ENCODE results near the gene ADGRA1.
"Not testable (repeated sequence)": the region's sequence is repeated elsewhere in the genome, so short reads cannot be mapped to it uniquely, and the experiment has no call there.

The ADGRA1 gene, protein sequence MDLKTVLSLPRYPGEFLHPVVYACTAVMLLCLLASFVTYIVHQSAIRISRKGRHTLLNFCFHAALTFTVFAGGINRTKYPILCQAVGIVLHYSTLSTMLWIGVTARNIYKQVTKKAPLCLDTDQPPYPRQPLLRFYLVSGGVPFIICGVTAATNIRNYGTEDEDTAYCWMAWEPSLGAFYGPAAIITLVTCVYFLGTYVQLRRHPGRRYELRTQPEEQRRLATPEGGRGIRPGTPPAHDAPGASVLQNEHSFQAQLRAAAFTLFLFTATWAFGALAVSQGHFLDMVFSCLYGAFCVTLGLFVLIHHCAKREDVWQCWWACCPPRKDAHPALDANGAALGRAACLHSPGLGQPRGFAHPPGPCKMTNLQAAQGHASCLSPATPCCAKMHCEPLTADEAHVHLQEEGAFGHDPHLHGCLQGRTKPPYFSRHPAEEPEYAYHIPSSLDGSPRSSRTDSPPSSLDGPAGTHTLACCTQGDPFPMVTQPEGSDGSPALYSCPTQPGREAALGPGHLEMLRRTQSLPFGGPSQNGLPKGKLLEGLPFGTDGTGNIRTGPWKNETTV

DNA sequence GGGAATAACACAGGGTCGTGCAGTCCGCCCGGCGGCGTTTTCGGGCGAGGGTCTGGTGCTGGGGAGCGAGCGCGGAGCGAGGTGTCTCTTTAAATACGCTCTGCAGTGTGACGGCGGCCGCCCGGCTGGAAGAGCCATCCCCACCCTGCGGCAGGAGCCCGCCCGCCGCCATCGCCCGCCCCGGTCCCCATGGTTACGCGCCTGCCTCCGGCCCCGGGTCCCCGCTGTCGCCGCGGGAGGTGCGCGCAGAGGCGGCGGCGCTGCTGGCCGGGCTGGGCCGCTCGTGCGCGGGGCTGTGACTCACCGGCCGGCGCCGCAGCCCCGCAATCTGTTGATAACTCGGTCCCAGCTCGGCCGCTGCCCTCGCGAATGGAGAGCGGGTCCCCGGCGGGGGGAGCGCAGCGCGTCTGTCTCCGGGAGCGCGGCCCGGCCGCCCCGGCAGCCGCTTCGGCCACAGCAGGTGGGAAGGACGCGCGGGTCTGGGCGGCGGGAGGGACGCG is at the start of gene ADGRA1:
ADGRA1 (plus strand) TSS at position 246 of the 500 bp plus-strand sequence. CDS start 986 bp downstream, outside the sequence.
- DNase-seq (ENCODE audit: low read depth) = no peak

DNA sequence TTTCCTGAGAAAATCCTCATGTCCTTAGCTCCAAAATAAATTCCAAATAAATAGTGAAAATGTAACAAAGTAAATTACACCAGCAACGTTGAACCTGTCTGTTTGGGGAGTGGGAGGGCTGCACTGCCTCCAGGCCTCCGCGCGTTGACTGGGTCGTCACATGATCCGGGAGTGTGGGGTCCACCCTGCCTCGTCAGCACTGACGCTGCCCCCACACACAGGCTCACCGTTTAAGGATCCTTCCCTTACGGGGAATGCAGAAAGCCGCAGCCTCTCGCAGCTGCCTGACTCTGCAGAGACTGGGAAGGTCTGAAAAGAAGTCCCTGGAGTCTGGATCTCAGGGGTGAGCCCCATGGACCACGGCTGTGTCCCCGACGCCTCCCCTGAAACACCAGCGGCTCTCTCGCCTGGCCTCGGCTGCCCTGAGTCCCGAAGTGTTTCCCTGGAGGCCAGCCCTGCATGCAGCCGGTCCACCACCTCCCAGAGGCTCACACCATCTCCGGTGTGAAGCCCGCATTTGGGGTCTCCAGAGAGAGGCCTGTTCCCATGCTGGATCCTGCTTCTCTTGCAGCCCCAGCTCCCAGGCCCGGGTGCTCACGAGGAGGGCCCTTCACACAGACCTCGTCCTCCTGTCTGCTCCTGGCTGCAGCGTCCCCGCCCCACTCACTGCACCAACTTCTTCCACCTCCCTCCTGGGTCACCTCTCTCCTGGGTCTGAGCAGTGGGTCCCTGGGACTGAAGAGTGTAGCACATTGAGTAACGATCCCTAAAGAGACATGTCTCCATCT is 49.5 kb upstream of the ADGRA1 start:
- DNase-seq (ENCODE audit: low read depth) = no peak

DNA sequence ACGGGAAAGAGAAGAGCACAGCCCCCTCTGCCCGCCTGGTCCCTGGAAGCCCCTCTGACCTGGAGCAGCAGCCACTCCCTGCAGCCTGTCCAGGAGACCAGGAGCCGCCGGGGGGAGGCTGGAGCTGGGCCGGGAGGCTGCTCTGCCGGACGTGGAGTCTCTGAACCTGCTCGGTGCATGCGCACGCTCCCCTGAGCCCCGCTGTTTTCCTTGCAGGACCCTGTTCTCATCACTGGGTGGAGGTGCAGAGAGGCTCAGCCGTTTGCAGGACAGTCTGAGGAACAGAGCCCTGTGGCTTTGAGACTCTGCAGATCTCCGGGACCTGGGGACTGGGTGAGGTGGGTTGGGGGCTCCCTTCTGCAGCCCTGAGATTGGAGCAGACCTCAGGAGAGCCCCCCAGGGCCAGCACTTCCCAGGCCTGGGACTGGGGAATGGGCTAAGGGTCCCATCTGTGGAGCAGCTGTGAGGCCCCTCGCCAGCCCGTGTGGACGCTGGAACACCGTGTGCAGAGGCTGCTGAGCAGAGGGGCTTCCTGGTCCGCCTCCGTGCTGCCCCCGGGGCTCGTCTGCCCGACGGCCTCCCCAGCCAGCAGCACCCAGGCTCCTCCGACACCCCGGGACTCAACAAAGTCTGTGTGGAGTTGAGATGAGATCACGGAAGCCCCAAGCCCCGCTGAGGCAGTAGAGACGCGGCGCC is 48.5 kb upstream of the ADGRA1 start:
- DNase-seq (ENCODE audit: low read depth) = no peak

DNA sequence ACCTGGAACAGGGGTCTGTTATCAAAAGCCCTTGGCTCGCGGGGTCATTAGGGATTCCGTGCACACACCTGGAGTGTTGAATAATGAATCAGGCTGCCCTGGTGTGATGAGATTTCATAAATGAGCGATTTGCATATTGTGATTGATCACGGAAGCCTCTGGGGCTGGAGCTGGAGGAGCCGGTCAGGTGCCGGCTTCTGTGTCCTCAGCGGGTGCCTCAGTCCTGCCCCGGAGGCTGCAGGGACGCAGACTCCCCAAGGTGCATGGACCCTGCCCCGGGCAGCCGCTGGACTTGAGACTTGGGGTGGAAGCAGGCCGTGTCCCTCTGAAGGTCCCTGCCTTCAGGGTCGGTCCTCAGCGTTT is 47.9 kb upstream of the ADGRA1 start:
- DNase-seq (ENCODE audit: low read depth) = no peak

DNA sequence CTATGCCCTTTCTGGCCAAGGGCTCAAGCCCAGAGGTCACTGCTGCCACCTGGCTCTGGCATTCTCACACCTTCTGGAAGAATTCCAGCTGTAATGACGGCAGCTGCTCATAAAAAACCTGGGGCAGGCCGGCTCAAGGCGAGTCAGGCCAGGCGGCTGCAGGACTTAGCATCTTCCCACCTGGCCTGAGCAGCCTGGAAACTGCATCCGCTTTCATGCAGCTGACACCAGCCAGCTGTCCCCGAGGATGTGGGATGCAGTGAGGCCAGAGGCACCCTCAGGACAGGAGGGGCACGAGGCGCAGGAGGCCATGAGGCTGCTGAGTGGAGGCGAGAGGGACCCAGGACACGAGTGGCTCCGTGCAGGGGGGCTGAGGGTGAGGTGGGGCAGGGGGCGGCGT is 47.5 kb upstream of the ADGRA1 start:
- DNase-seq (ENCODE audit: low read depth) = no peak

DNA sequence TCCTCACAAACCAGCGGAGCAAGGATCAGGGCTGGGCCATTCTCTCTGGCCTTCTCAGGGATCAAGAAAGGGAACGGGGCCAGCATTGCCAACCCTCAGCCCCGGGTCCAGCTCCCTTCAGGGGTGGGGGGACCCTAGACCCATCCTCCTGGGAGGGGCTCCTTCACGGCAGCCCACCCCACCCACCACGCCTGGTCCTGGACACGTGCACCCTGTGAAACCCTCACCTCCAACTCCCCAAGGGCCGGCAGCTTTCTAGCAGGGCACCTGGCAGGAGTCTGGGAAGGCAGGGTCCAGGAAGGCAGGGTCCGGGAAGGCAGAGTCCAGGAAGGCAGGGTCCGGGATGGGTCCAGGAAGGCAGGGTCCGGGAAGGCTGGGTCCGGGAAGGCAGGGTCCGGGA is 46.6 kb upstream of the ADGRA1 start:
- no peak for DNase-seq (ENCODE audit: low read depth)

DNA sequence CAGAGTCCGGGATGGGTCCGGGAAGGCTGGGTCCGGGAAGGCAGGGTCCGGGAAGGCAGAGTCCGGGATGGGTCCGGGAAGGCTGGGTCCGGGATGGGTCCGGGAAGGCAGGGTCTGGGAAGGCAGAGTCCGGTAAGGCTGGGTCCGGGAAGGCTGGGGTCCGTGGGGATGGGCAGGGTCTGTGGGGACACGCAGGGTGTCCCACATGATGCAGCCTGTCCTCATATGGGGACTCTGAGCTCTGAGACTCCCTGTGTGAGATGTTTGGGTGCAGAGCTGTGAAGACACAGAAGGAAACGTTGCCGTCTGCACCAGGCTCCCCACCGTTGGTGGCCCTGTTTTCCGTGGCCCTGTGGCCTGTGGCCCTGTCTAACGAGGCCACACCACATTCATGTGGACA is 45.7 kb upstream of the ADGRA1 start:
- no peak for DNase-seq (ENCODE audit: low read depth)

DNA sequence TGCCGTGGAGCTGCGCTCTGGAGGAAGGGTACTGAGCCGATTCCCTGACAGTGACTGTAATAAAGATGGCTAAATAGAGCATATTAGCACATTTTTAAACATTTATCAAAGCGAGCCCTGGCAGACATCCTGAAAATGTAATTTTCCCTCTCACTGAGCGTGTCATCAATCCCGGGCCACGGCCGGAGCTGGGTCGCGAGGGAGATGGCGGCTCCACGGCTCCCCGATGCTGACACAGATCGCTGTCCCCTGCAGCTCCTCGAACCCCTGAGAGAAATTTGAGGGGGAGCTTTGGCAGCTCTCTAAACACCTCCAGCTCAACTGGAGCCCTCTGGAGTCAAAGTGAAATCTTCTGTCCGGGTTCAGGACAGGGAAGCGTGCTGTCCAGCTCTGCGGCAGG is 44.9 kb upstream of the ADGRA1 start:
- no peak for DNase-seq (ENCODE audit: low read depth)

DNA sequence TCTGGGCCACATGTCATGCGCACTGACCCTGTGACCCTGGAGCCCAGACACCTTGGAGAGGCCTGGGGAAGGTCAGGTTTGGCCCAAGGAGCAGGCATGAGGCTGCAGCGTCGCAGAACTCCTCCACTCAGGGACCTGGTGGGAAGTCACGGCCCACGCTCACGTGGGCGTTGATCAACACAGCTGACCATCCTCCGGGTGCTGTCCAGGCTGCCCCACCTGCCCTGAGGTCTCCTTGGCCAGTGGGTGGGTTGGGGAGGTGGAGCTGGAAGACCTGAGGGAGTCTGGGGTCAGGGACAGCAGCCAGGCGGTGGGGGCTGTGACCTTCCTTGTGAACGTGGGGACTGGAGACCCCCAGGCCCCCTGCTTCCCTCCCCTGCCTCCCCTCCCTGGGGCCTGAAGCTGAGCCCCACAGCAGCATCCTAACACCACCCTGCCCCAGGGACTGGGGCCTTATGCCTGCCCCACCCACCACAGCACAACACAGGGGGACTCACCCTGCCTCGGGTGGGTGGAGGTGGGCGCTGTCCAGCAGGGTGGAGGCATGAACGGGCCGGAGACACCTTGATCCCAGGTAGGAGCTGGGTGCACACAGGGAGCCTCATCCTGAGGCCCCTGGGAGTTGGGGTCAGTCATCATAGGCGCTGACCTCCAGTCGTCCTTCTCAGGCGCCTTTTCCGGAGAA is 44.0 kb upstream of the ADGRA1 start:
- DNase-seq (ENCODE audit: low read depth) = no peak

DNA sequence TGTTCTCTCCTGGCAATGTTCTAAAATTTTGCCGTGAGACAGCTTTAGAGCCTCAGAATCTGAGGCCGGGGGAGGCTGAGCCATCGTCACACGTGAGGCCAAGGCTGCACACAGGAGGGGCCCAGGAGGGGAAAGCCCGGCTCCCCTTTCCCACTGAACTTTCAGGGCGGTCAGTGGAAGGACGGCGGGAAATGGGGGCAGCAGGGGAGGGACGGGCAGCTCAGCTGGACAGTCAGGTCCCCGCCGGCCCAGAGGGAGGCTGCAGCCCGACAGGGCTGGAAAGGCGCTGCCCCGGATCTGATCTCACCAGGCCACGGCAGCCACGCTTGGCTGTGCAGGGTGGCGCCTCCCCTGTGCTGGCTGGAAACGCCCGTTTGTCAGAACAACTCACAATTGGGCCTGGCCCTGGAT is 43.3 kb upstream of the ADGRA1 start:
- DNase-seq (ENCODE audit: low read depth) = no peak

DNA sequence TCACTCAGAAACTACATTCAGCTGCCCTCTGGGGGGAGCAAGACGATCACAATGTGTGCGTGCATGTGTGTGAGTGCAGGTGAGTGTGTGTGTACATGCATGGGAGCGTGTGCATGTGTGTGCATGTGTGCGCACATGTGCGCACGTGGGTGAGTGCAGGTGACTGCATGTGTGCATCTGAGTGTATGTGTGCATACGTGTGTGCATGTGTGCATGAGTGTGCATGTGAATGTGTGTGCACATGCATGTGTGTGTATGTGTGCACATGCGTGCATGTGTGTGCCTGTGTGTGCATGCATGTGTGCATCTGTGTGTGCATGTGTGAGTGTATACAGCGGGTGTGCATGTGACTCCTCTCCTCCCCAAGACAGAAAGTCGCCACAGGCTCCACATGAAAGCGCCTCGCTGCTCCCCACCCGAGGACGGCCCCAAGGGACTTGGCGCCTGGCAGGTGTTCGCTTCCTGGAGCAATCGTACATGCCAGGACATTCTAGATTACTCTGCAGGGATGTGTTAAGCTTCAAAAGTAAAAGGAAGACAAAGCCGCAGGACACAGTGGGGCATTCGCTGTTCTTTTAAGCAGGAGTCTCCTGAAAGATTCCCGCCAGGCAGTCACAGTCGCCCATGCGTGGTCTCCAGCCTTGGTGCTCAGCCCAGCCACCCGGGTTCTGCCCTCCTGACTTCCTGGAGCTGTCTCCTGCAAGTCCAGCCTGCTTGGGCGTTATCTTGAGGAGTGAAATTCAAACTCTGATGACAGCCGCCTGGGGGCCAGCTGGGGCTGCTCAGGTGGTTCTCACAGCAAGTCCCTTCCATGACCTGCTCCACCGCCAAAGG is 42.0 kb upstream of the ADGRA1 start:
- DNase-seq (ENCODE audit: low read depth) = no peak

DNA sequence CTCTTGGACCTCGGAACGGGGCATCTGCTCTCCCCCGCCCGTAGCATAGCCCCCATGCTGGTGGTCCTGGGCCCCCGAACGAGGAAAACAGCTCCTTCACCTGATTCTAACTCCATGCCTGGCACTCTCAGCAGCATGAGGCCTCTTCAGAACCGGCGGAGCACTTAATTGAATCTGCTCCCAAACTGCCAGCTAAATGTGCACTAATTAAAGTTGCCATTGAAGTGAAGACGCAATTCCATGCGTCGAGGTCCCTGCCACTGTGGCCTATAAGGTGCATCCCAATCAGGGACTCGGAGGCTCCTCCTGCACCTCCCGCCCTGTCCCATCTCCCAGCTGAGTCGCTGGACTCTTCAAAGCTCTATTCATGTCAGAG is 41.3 kb upstream of the ADGRA1 start:
- DNase-seq (ENCODE audit: low read depth) = no peak

DNA sequence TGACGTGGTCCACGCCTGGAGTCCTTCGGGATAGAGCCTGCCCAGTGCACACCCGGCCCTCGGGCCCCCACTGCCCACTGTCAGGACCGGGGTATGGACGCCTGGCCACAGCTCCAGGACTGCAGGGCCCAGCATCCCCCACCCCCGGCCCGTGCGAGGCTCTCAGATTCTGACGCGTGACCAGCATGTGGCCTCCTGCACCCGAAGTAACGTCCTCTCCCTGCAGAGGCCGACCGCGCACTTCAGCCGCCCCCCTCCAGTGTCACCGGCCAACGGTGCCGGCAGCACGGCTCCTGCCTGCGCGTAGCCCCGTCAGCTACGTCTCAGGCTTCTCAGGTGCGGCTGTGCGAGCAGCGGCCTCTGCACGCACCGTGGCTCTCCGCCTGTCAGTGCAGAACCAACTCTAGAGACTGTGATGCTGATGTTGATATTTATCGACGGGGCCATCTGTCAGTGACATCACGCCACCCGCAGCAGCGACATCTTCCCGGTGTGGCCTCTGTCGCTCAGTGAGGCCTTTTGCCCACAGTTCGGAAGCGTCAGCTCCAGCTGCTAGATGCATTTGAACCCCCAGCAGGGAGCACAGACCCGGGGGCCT is 40.1 kb upstream of the ADGRA1 start:
- no peak for DNase-seq (ENCODE audit: low read depth)

DNA sequence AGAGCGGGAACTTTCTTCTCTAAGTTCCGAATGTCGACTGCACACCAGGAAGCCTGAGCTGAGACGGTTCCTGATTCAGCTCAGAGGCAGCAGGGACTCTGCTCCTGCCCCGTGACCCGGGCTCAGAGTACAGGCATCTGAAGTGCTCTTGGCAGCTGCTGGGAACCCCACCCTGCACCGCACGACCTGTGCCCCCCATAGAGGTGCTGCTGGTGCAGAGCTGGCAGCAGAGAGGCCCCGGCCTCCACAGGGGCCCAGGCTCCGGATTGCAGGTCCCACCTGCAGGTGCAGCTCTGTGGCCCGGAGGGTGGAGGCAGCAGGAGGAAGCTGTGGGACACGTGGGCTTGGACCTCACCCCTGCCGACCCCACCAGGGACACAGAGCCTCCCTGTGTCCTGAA is 39.5 kb upstream of the ADGRA1 start:
- no peak for DNase-seq (ENCODE audit: low read depth)

DNA sequence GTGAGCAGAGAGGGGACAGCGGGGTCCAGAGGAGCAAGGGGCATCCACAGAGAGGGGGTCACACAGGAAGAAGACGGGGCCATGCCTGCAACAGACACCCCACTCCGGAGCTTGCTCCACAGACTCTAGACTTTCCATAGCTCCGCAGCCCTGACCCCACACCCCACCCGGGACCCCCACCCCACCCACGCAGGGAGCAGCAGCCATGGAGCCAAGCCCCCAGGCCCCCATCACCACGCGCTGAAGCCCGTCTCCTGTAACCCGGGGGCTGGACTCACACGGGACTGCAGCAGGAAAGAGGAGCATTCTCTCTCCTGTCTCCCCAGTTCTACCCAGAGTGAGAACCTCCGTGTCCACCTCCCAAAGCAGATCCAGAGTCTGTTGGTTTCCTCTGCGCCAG is 38.8 kb upstream of the ADGRA1 start:
- DNase-seq (ENCODE audit: low read depth) = no peak

DNA sequence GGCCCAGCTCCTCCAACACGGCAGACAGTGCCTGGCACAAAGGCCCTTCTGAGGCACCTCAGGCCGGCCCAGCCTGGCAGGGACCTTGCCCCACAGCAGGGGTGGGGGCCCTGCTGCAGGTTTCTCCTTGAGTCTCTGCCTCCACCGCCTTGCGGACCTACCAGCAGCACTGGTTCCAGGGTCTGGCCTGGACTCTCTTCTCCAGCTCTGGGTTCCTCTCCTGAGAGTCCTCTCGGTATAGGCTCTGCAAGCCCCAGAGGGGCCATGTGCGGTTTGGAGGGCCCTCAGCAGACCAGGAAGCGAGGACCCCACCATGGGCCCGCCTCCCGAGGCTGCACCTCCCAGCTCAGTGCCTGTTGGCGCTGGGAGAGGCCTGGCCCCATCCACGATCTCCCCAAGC is 38.1 kb upstream of the ADGRA1 start:
- no peak for DNase-seq (ENCODE audit: low read depth)

DNA sequence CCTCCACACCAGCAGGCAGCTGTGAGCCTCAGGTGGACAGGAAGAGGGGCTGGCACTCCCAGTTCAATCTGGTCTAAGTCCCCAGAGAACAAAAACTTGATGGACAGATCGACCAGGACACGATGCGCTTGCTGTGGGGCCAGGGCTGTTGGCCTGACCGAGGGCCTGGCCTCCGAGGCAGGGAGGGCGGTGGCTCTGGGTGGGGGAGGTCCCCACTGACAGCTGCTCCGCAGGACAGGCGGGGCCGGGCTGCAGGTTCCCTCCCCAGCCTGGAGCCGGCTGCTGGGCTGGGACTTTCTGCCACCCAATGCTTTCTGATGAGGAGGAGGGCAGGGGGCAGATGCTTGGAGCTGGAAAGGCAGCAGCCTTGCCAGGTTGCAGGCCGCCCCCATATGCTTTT is 37.4 kb upstream of the ADGRA1 start:
- no peak for DNase-seq (ENCODE audit: low read depth)

DNA sequence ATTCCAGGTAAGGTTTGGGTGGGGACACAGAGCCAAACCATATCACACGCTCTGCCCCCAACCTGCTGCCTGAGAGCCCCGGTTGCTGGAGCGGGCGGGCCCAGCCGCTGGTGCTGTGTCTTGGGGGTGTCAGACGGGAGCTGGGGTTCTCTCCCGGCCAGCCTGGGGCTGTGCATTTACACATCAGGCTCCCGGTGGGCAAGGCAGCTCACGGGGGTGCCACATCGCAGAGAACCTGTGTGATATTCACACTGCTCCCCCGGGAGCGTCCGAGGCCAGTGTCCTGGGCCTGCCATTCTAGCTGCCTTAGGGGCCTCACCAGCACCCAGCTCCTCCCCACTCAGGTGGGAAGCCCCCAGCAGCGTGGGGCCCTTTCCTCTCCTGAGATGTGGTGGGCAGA is 35.6 kb upstream of the ADGRA1 start:
- no peak for DNase-seq (ENCODE audit: low read depth)

DNA sequence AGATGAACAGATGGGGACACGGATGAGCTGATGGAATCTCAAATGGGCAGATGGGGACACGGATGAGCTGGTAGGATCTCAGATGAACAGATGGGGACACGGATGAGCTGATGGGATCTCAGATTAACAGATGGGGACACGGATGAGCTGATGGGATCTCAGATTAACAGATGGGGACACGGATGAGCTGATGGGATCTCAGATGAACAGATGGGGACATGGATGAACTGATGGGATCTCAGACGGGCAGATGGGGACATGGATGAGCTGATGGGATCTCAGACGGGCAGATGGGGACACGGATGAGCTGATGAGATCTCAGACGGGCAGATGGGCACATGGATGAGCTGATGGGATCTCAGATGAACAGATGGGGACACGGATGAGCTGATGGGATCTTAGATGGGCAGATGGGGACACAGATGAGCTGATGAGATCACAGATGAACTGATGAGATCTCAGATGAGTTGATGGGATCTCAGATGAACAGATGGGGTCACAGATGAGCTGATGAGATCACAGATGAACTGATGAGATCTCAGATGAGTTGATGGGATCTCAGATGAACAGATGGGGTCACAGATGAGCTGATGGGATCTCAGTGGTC is 34.1 kb upstream of the ADGRA1 start:
- not testable (repeated sequence) for DNase-seq (ENCODE audit: low read depth)

DNA sequence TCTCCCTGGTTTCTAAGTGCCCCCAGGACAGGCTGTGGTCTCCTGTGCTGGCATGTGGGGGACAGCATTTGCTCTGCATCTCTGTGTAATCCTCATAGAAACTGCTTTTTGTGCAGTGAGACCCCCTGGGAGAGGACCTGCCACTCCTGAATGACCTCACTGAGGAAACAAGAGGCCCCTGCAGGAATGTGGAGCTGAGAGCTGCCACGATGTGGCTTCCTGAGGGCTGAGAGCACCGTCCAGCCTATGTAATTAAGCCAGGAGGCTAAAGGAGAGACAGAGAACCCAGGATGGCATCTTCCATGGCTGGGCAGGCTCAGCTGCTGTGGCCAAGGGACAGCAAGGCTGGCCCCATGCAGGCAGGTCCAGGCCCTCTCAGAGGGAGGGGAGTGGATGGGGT is 32.3 kb upstream of the ADGRA1 start:
- DNase-seq (ENCODE audit: low read depth) = no peak
